H1 (cell line): ENCODE measurements around the gene SLFN5. TPM values are rescaled to one million over a fixed set of nuclear protein-coding genes. Genes with fewer than 3 reads are reported as not detected.

Experiments used
- CTCF ChIA-PET: fragments of 300-600 bp; sonication (Branson Sonifier 250); formaldehyde crosslinking; loops from one replicate; lab custom pipeline; 2021; ENCODE audit not compliant: partially characterized antibody; lab: Charles Lee
- POLR2A ChIA-PET: fragments of 300-600 bp; sonication (Branson Sonifier 250); formaldehyde crosslinking; loops from one replicate; lab custom pipeline; 2021; ENCODE audit warnings: inconsistent platforms; ENCODE audit not compliant: partially characterized antibody; lab: Charles Lee
- DNase-seq, 2 experiments: peaks; one replicate each; pipeline versions ENCODE4 v3.0.0 to v3.0.0-alpha.2; 2010 to 2022; ENCODE audit warnings: low spot score in 2 of 2, low read depth in 1 of 2, mixed read lengths in 1 of 2
- FAIRE-seq: peaks from 2 replicates; lab custom pipeline; 2011; peaks lifted over from hg19 to GRCh38; lab: Jason Lieb, UNC
- H2AFZ ChIP-seq: 2 replicates; pipeline ENCODE4 v1.8.1; 2012; ENCODE audit warnings: low read length, inconsistent platforms
- H2AK5ac ChIP-seq: 2 replicates; pipeline ENCODE4 v1.6.1; 2013; ENCODE audit warnings: low read depth, low read length
- H2BK120ac ChIP-seq: replicated peaks from 2 replicates; pipeline ENCODE3; 2013; ENCODE audit warnings: low read depth, low read length, inconsistent platforms
- H2BK12ac ChIP-seq: 2 replicates; pipeline ENCODE4 v1.6.1; 2013; ENCODE audit warnings: low read depth, low read length
- H2BK15ac ChIP-seq: 2 replicates; pipeline ENCODE4 v1.6.1; 2013; ENCODE audit warnings: low read length
- H2BK20ac ChIP-seq: 2 replicates; pipeline ENCODE4 v1.6.1; 2013; ENCODE audit warnings: low read length
- H2BK5ac ChIP-seq: 2 replicates; pipeline ENCODE4 v1.6.1; 2013; ENCODE audit warnings: low read depth, low read length
- H3K14ac ChIP-seq: 2 replicates; pipeline ENCODE4 v1.6.1; 2013; ENCODE audit warnings: inconsistent platforms; ENCODE audit not compliant: insufficient read length
- H3K18ac ChIP-seq: 2 replicates; pipeline ENCODE4 v1.6.1; 2013; ENCODE audit warnings: low read length; ENCODE audit errors: extremely low read depth
- H3K23ac ChIP-seq: 2 replicates; pipeline ENCODE4 v1.6.1; 2013; ENCODE audit warnings: inconsistent platforms; ENCODE audit not compliant: insufficient read length
- H3K23me2 ChIP-seq: 2 replicates; pipeline ENCODE4 v1.6.1; 2013; ENCODE audit warnings: low read depth, low read length
- H3K27ac ChIP-seq: 2 replicates; pipeline ENCODE4 v1.6.1; 2011; ENCODE audit warnings: low read depth, low read length, inconsistent platforms
- H3K27me3 ChIP-seq, 4 experiments: replicated peaks in 1 of 4; 1 replicate in 1 of 4; 2 replicates in 3 of 4; pipeline versions ENCODE4 v1.6.1 to v1.8.1; 2011 to 2013; ENCODE audit warnings: low read length in 3 of 4, mild to moderate bottlenecking in 3 of 4, inconsistent platforms in 2 of 4, mixed read lengths in 2 of 4, moderate library complexity in 1 of 4; ENCODE audit not compliant: control insufficient read depth in 3 of 4, insufficient read depth in 3 of 4; ENCODE audit errors: extremely low read depth in 1 of 4
- H3K36me3 ChIP-seq, 4 experiments: 2 replicates each; pipeline versions ENCODE4 v1.6.1 to v1.8.1; 2011 to 2013; ENCODE audit warnings: mild to moderate bottlenecking in 4 of 4, low read length in 3 of 4, moderate library complexity in 2 of 4, control low read depth in 1 of 4, inconsistent platforms in 1 of 4; ENCODE audit not compliant: insufficient read depth in 4 of 4, control insufficient read depth in 2 of 4
- H3K4ac ChIP-seq: replicated peaks from 2 replicates; pipeline ENCODE3; 2013; ENCODE audit warnings: low read length, low read depth, mixed read lengths, inconsistent platforms; ENCODE audit not compliant: insufficient read length
- H3K4me1 ChIP-seq, 4 experiments: replicated peaks in 1 of 4; 1 replicate in 1 of 4; 2 replicates in 3 of 4; pipeline versions ENCODE4 v1.6.1 to v1.8.1; 2011 to 2013; ENCODE audit warnings: low read length in 3 of 4, inconsistent platforms in 2 of 4, mixed read lengths in 1 of 4; ENCODE audit not compliant: insufficient read depth in 4 of 4, control insufficient read depth in 3 of 4
- H3K4me2 ChIP-seq, 2 experiments: 2 replicates each; pipeline versions ENCODE4 v1.6.1 to v1.8.1; 2011 to 2013; ENCODE audit warnings: low read depth in 2 of 2, low read length in 2 of 2, control low read depth in 1 of 2, inconsistent platforms in 1 of 2, mild to moderate bottlenecking in 1 of 2; ENCODE audit not compliant: insufficient read depth in 1 of 2
- H3K4me3 ChIP-seq, 4 experiments: fragments of 200-600, 300-600 bp in 1 of 4; sonication (generic), shearing (Covaris generic), sonication (Bioruptor Twin) in 1 of 4; 2 replicates each; pipeline versions ENCODE4 v1.5.1 to v1.8.1; 2011 to 2016; ENCODE audit warnings: low read length in 4 of 4, low read depth in 3 of 4, control low read depth in 2 of 4, inconsistent platforms in 2 of 4, mild to moderate bottlenecking in 2 of 4, mixed read lengths in 1 of 4, moderate library complexity in 1 of 4; ENCODE audit not compliant: insufficient read depth in 2 of 4; ENCODE audit errors: extremely low read depth in 1 of 4
- H3K56ac ChIP-seq: replicated peaks from 2 replicates; pipeline ENCODE3; 2013; ENCODE audit warnings: low read depth, mild to moderate bottlenecking, mixed read lengths, low read length, inconsistent platforms; ENCODE audit not compliant: insufficient read length
- H3K79me1 ChIP-seq: 2 replicates; pipeline ENCODE4 v1.6.1; 2013; ENCODE audit warnings: low read depth, low read length, control low read depth
- H3K79me2 ChIP-seq, 2 experiments: 2 replicates each; pipeline versions ENCODE4 v1.6.1 to v1.8.1; 2012 to 2013; ENCODE audit warnings: low read length in 2 of 2, mild to moderate bottlenecking in 2 of 2, inconsistent platforms in 1 of 2; ENCODE audit not compliant: insufficient read depth in 2 of 2, control insufficient read depth in 1 of 2
- H3K9ac ChIP-seq, 4 experiments: replicated peaks in 1 of 4; 1 replicate in 1 of 4; 2 replicates in 3 of 4; pipeline versions ENCODE4 v1.6.1 to v1.8.1; 2011 to 2013; ENCODE audit warnings: low read depth in 3 of 4, low read length in 3 of 4, control low read depth in 2 of 4, mild to moderate bottlenecking in 2 of 4, moderate library complexity in 2 of 4, inconsistent platforms in 1 of 4; ENCODE audit errors: extremely low read depth in 1 of 4
- H3K9me3 ChIP-seq, 2 experiments: 2 replicates each; pipeline versions ENCODE4 v1.6.1 to v1.8.1; 2012 to 2013; ENCODE audit warnings: mild to moderate bottlenecking in 2 of 2, moderate library complexity in 2 of 2, control low read depth in 1 of 2, inconsistent platforms in 1 of 2, low read depth in 1 of 2, low read length in 1 of 2, mixed read lengths in 1 of 2; ENCODE audit not compliant: insufficient read depth in 2 of 2
- H4K20me1 ChIP-seq, 2 experiments: replicated peaks in 1 of 2; 2 replicates each; pipeline versions ENCODE3 to v1.8.1; 2011 to 2013; ENCODE audit warnings: inconsistent platforms in 2 of 2, low read length in 2 of 2, mild to moderate bottlenecking in 1 of 2; ENCODE audit not compliant: insufficient read depth in 2 of 2, control insufficient read depth in 1 of 2
- H4K5ac ChIP-seq: 2 replicates; pipeline ENCODE4 v1.6.1; 2013; ENCODE audit warnings: low read length, low read depth, mixed read lengths, inconsistent platforms; ENCODE audit not compliant: insufficient read length
- H4K8ac ChIP-seq: 2 replicates; pipeline ENCODE4 v1.8.0; 2013; ENCODE audit warnings: mild to moderate bottlenecking, moderate library complexity, low read length, inconsistent platforms; ENCODE audit not compliant: insufficient read depth; ENCODE audit errors: extremely low read depth
- H4K91ac ChIP-seq: replicated peaks from 2 replicates; pipeline ENCODE3; 2013; ENCODE audit warnings: low read length, mixed read lengths, inconsistent platforms; ENCODE audit not compliant: insufficient read length
- ATF2 ChIP-seq: IDR thresholded peaks from 2 replicates; pipeline ENCODE4 v1.6.1; 2012; ENCODE audit warnings: low read length, inconsistent platforms
- BACH1 ChIP-seq: IDR thresholded peaks from 2 replicates; pipeline ENCODE4 v1.6.1; 2012; ENCODE audit warnings: low read length, improper control_type of control experiment
- HDAC2 ChIP-seq, 2 experiments: fragments of 300-600 bp in 1 of 2; sonication (generic) in 1 of 2; IDR thresholded peaks; 2 replicates each; pipeline ENCODE4 v1.6.1; 2011 to 2012; ENCODE audit warnings: low read depth in 2 of 2, low read length in 2 of 2, mild to moderate bottlenecking in 2 of 2, moderate library complexity in 2 of 2, borderline replicate concordance in 1 of 2, inconsistent platforms in 1 of 2
- JUN ChIP-seq: IDR thresholded peaks from 2 replicates; pipeline ENCODE4 v1.6.1; 2011; ENCODE audit warnings: low read depth, mild to moderate bottlenecking, improper control_type of control experiment, low read length
- RBBP5 ChIP-seq: IDR thresholded peaks from 2 replicates; pipeline ENCODE4 v1.7.1; 2012; ENCODE audit warnings: low read depth, mild to moderate bottlenecking, inconsistent platforms, low read length, moderate library complexity, borderline replicate concordance
- RFX5 ChIP-seq: IDR thresholded peaks from 2 replicates; pipeline ENCODE4 v1.6.1; 2011; ENCODE audit warnings: low read depth, low read length, improper control_type of control experiment, borderline replicate concordance
- RNF2 ChIP-seq: fragments of 200-900, 300-1000 bp; sonication (generic); IDR thresholded peaks from 2 replicates; pipeline ENCODE4 v1.7.1; 2016; ENCODE audit warnings: borderline replicate concordance, low read depth, mild to moderate bottlenecking, antibody characterized with exemption, low read length; ENCODE audit not compliant: poor library complexity, severe bottlenecking; ENCODE audit errors: missing control alignments
- SIN3A ChIP-seq, 2 experiments: IDR thresholded peaks in 1 of 2; conservative IDR thresholded peaks in 1 of 2; 2 replicates each; pipeline ENCODE4 v1.6.1; 2011 to 2012; ENCODE audit warnings: low read length in 2 of 2, improper control_type of control experiment in 1 of 2, low read depth in 1 of 2, mild to moderate bottlenecking in 1 of 2
- SP2 ChIP-seq: IDR thresholded peaks from 2 replicates; pipeline ENCODE4 v1.6.1; 2012; ENCODE audit warnings: mild to moderate bottlenecking, low read length, inconsistent platforms
- SRF ChIP-seq: IDR thresholded peaks from 2 replicates; pipeline ENCODE4 v1.6.1; 2011; ENCODE audit warnings: mild to moderate bottlenecking, low read depth, low read length, moderate library complexity
- ZNF274 ChIP-seq: IDR thresholded peaks from 2 replicates; pipeline ENCODE4 v1.7.0; 2012; ENCODE audit warnings: low read length, borderline replicate concordance; ENCODE audit errors: extremely low read depth
- WGBS, 2 experiments: shearing (Covaris generic) in 1 of 2; methylation state at CpG; one replicate each; pipeline versions ENCODE4 v1.1.6 to v1.1.7; 2013 to 2015; ENCODE audit warnings: low lambda C conversion rate in 2 of 2, mixed read lengths in 2 of 2, inconsistent platforms in 1 of 2, low coverage in 1 of 2, missing lambda C conversion rate in 1 of 2; ENCODE audit not compliant: insufficient replicate concordance in 2 of 2, insufficient coverage in 1 of 2, insufficient read length in 1 of 2; ENCODE audit errors: extremely low coverage in 1 of 2, missing lambda C conversion rate in 1 of 2; 5-methylcytosine and 5-hydroxymethylcytosine counted together
- polyA plus RNA-seq, 7 experiments: library from polyadenylated mRNA; depleted of rRNA in 3 of 7; stranded (reverse) in 5 of 7; unstranded in 2 of 7; fragments of >200 nt in 5 of 7; fragments of 200-250 nt in 2 of 7; gene quantifications; 1 replicate in 5 of 7; 2 replicates in 1 of 7; 4 replicates in 1 of 7; pipeline versions ENCODE4 v1.2.1 to v1.2.3, GENCODE V29; 2011 to 2013; ENCODE audit warnings: missing spikeins in 2 of 7, mixed read lengths in 2 of 7
- total RNA-seq: library from RNA; stranded (reverse); fragmentation: NEBNext Ultra II Directional; extraction: Animal tissue kit (Norgen Biotek cat#: 25700); gene quantifications from 2 replicates; pipeline ENCODE4 v1.2.1, GENCODE V29; 2021

SLFN5 gene
- total and polyA plus RNA-seq, 2 of the 8 experiments (the other 6 are each of a cell fraction or from before 2014, with no cell fraction given): 0.86 to 3.0 TPM

- DNase-seq: no peak
- Histone ChIP-seq H3K14ac (no peak overlapping the region), H2BK12ac (no peak overlapping the region), H2AK5ac (no peak overlapping the region), H4K91ac (no peak overlapping the region), H3K18ac (no peak overlapping the region), H2BK120ac (no peak overlapping the region), H3K79me2 (no peaks in the 10 kb centered on the region), H3K9me3 (peaks cover 0 to 6% of the 10 kb centered on the region in 2 experiments; a peak in 1 of 4 replicates), H3K23me2 (no peaks in the 10 kb centered on the region; the same call in 1 of the 2 replicates), H3K56ac (no peak overlapping the region), H2BK15ac (no peak overlapping the region), H3K4me1 (no peaks in the 10 kb centered on the region), H2AFZ (no peak overlapping the region), H2BK5ac (no peak overlapping the region), H3K79me1 (no peaks in the 10 kb centered on the region), H4K8ac (no peak overlapping the region), H3K4me2 (no peak overlapping the region), H4K20me1 (no peaks in the 10 kb centered on the region), H3K36me3 (no peaks in the 10 kb centered on the region), H3K4me3 (no peak overlapping the region), H3K27me3 (no peaks in the 10 kb centered on the region), H3K23ac (no peak overlapping the region), H3K9ac (no peak overlapping the region), H2BK20ac (no peak overlapping the region), H4K5ac (no peak overlapping the region), H3K27ac (no peak overlapping the region), H3K4ac (no peak overlapping the region)
- CTCF ChIA-PET: no interaction called here
- TF ChIP-seq RFX5 (no peak), JUN (no peak), SRF (no peak), RBBP5 (no peak), ATF2 (no peak), HDAC2 (IDR thresholded peaks at IDR 0.05; ENCODE audit: borderline replicate concordance in 1 of 2, low read depth in 2 of 2, low read length in 2 of 2) (no peak), SIN3A (conservative IDR thresholded peaks at IDR 0.05 in 1 of 2, IDR thresholded peaks at IDR 0.05 in 1 of 2; ENCODE audit: low read depth in 1 of 2, low read length in 2 of 2) (no peak), RNF2 (no peak), ZNF274 (no peak), BACH1 (no peak), SP2 (no peak)
- WGBS, 2 experiments: 88% methylated on average over 1 of the region's 1 CpG; no CpG with 5 or more reads in 1 of the 2 experiments
- FAIRE-seq: no peak
- POLR2A ChIA-PET: no interaction called here
These were observed 18.4 kb upstream of the SLFN5 start for GRCh38 chr17:35224436-35224835.
